ENCODE data around the gene CCDC74B. TPM values are rescaled to one million over a fixed set of nuclear protein-coding genes. Genes with fewer than 3 reads are reported as not detected.
"Not testable (repeated sequence)": the region's sequence is repeated elsewhere in the genome, so short reads cannot be mapped to it uniquely, and the experiment has no call there.

Gene CCDC74B
- total and polyA plus RNA-seq, 4 donors: 0.09 to 0.17 (median 0.09) TPM; not detected in 1

GRCh38 chr2:130152816-130153595 lies 8.1 kb upstream of the CCDC74B start:
- no peaks in the 10 kb centered on the region for H3K9me3 ChIP-seq (ENCODE audit: control insufficient read depth in 4 of 4, low read length in 3 of 4)
- DNase-seq (ENCODE audit: low spot score): no peak
- no peak overlapping the region for H3K4me3 ChIP-seq (ENCODE audit: low read depth in 1 of 3, low read length in 3 of 3)
- no peak overlapping the region for H3K9ac ChIP-seq (ENCODE audit: low read depth in 1 of 2, low read length in 2 of 2)
- 95% methylated on average over 25 of the region's 25 CpGs for WGBS
- H3K27me3 ChIP-seq (ENCODE audit: control insufficient read depth in 4 of 4, insufficient read depth in 4 of 4, low read length in 3 of 4): no peaks in the 10 kb centered on the region
- no peaks in the 10 kb centered on the region for H3K4me1 ChIP-seq (ENCODE audit: control insufficient read depth in 4 of 4, insufficient read depth in 4 of 4, low read length in 3 of 4)
- TF ChIP-seq ZBTB33 (IDR thresholded peaks at IDR 0.05): no peak
- no peak for TF ChIP-seq SP1 (IDR thresholded peaks at IDR 0.05)
- TF ChIP-seq GABPA (IDR thresholded peaks at IDR 0.05 in 1 of 2, conservative IDR thresholded peaks at IDR 0.05 in 1 of 2): no peak
- TF ChIP-seq RXRA (IDR thresholded peaks at IDR 0.05): no peak
- no peak for TF ChIP-seq CTCF (IDR thresholded peaks at IDR 0.05; ENCODE audit: low read depth, low read length, missing input control)
- no peak for TF ChIP-seq EGR1 (IDR thresholded peaks at IDR 0.05; ENCODE audit: low read depth in 2 of 2)
- no peak for TF ChIP-seq ATF3 (IDR thresholded peaks at IDR 0.05)
- no peak for TF ChIP-seq NR2F2 (IDR thresholded peaks at IDR 0.05)
- no peak for TF ChIP-seq FOXA2 (IDR thresholded peaks at IDR 0.05)
- no peak for TF ChIP-seq TAF1 (conservative IDR thresholded peaks at IDR 0.05)
- TF ChIP-seq YY1 (IDR thresholded peaks at IDR 0.05): no peak
- H3K27ac ChIP-seq (ENCODE audit: low read depth in 1 of 2, low read length in 2 of 2): no peak overlapping the region
- peaks cover 8 to 21% (median 12%) of the 10 kb centered on the region in 4 donors for H3K36me3 ChIP-seq (ENCODE audit: control insufficient read depth in 4 of 4, insufficient read depth in 3 of 4, low read depth in 1 of 4, low read length in 3 of 4)

- peaks cover 8 to 21% (median 12%) of the 10 kb centered on the region in 4 donors for H3K36me3 ChIP-seq (ENCODE audit: control insufficient read depth in 4 of 4, insufficient read depth in 3 of 4, low read depth in 1 of 4, low read length in 3 of 4)
- H3K4me1 ChIP-seq (ENCODE audit: control insufficient read depth in 4 of 4, insufficient read depth in 4 of 4, low read length in 3 of 4); H3K27me3 ChIP-seq (ENCODE audit: control insufficient read depth in 4 of 4, insufficient read depth in 4 of 4, low read length in 3 of 4); DNase-seq (ENCODE audit: low spot score); H3K4me3 ChIP-seq (ENCODE audit: low read depth in 1 of 3, low read length in 3 of 3); H3K27ac ChIP-seq (ENCODE audit: low read depth in 1 of 2, low read length in 2 of 2); H3K9ac ChIP-seq (ENCODE audit: low read depth in 1 of 2, low read length in 2 of 2); H3K9me3 ChIP-seq (ENCODE audit: control insufficient read depth in 4 of 4, low read length in 3 of 4): not testable (repeated sequence)
- WGBS: 97% methylated on average over 27 of the region's 27 CpGs
Observed at GRCh38 chr2:130152136-130152815, 7.4 kb upstream of the CCDC74B start.

GRCh38 chr2:130151145-130151512 lies 6.2 kb upstream of the CCDC74B start:
- not testable (repeated sequence) for H3K27ac ChIP-seq (ENCODE audit: low read depth in 1 of 2, low read length in 2 of 2); DNase-seq (ENCODE audit: low spot score); H3K9ac ChIP-seq (ENCODE audit: low read depth in 1 of 2, low read length in 2 of 2); H3K4me1 ChIP-seq (ENCODE audit: control insufficient read depth in 4 of 4, insufficient read depth in 4 of 4, low read length in 3 of 4); H3K4me3 ChIP-seq (ENCODE audit: low read depth in 1 of 3, low read length in 3 of 3); H3K9me3 ChIP-seq (ENCODE audit: control insufficient read depth in 4 of 4, low read length in 3 of 4); H3K27me3 ChIP-seq (ENCODE audit: control insufficient read depth in 4 of 4, insufficient read depth in 4 of 4, low read length in 3 of 4)
- WGBS: 69% methylated on average over 5 of the region's 5 CpGs
- H3K36me3 ChIP-seq (ENCODE audit: control insufficient read depth in 4 of 4, insufficient read depth in 3 of 4, low read depth in 1 of 4, low read length in 3 of 4): peaks cover 8 to 21% (median 12%) of the 10 kb centered on the region in 4 donors
